GM21723 (cell line): ENCODE data around the gene ZNF207.
"Not testable (repeated sequence)": the region's sequence is repeated elsewhere in the genome, so short reads cannot be mapped to it uniquely, and the experiment has no call there.

ENCODE experiments used
- ATAC-seq: cut with Tn5 transposase; IDR thresholded peaks from one replicate; pipeline ENCODE4 v1.9.1; 2021; ENCODE audit warnings: mild to moderate bottlenecking, moderate library complexity; ENCODE audit not compliant: unreplicated experiment

ZNF207 gene

GRCh38 chr17:32333187-32333586, 16.8 kb upstream of the ZNF207 start:
- ATAC-seq: no peak

- ATAC-seq: no peak
Observed at GRCh38 chr17:32335046-32335445, 14.9 kb upstream of the ZNF207 start.

GRCh38 chr17:32335687-32336086, 14.3 kb upstream of the ZNF207 start:
- no peak for ATAC-seq

- ATAC-seq: no peak
Observed at GRCh38 chr17:32341141-32341856, 8.7 kb upstream of the ZNF207 start.

GRCh38 chr17:32341857-32342602, 7.9 kb upstream of the ZNF207 start, which contains the start of gene C17orf75:
Gene C17orf75 (minus strand): TSS chr17:32342173. CDS start chr17:32342139, 34 bp downstream.
- peak; percentile 85 for ATAC-seq

GRCh38 chr17:32342603-32343325, 7.2 kb upstream of the ZNF207 start:
- no peak for ATAC-seq

- ATAC-seq: no peak
Observed at GRCh38 chr17:32345951-32346600, 3.9 kb upstream of the ZNF207 start.

- ATAC-seq: no peak
Observed at GRCh38 chr17:32348483-32348800, 1.5 kb upstream of the ZNF207 start.

GRCh38 chr17:32349503-32349853, 479 bp upstream of the ZNF207 start:
- ATAC-seq: no peak

GRCh38 chr17:32350666-32351418, 885 bp downstream of the ZNF207 start:
- ATAC-seq: peak; percentile 26

GRCh38 chr17:32352734-32353133, 2.8 kb downstream of the ZNF207 start:
- not testable (repeated sequence) for ATAC-seq

- no peak for ATAC-seq
Observed at GRCh38 chr17:32355649-32356377, 5.9 kb downstream of the ZNF207 start.

- no peak for ATAC-seq
Observed at GRCh38 chr17:32356378-32356743, 6.4 kb downstream of the ZNF207 start.

- ATAC-seq: no peak
Observed at GRCh38 chr17:32356750-32357149, 6.8 kb downstream of the ZNF207 start.

GRCh38 chr17:32357615-32358014, 7.7 kb downstream of the ZNF207 start:
- ATAC-seq: no peak

GRCh38 chr17:32361270-32361669, 11.3 kb downstream of the ZNF207 start:
- ATAC-seq: no peak

- no peak for ATAC-seq
Observed at GRCh38 chr17:32370426-32370825, 20.5 kb downstream of the ZNF207 start.

- no peak for ATAC-seq
Observed at GRCh38 chr17:32382526-32383223, 32.7 kb downstream of the ZNF207 start.

- ATAC-seq: no peak
Observed at GRCh38 chr17:32383926-32384434, 34.0 kb downstream of the ZNF207 start.
